ENCODE data around the gene BICD1.
"Not testable (repeated sequence)": the region's sequence is repeated elsewhere in the genome, so short reads cannot be mapped to it uniquely, and the experiment has no call there.

Gene BICD1

GRCh38 chr12:32230613-32230993 lies 124.0 kb downstream of the BICD1 start:
- Histone ChIP-seq H3K4me3 (ENCODE audit: low read depth in 1 of 2, low read length in 2 of 2) (no peak overlapping the region), H2AFZ (ENCODE audit: low read depth, low read length) (no peak overlapping the region), H3K9ac (ENCODE audit: low read depth, low read length) (no peak overlapping the region), H3K4me1 (ENCODE audit: insufficient read depth, low read length) (no peaks in the 10 kb centered on the region), H3K36me3 (ENCODE audit: insufficient read depth, low read length) (peaks cover 8% of the 10 kb centered on the region; the same call in 1 of the 2 replicates), H3K4me2 (ENCODE audit: insufficient read depth, low read length) (no peak overlapping the region), H3K27ac (ENCODE audit: low read length) (no peak overlapping the region), H3K9me3 (ENCODE audit: insufficient read depth, low read length, severe bottlenecking) (no peaks in the 10 kb centered on the region), H3K79me2 (ENCODE audit: insufficient read depth, low read length) (no peaks in the 10 kb centered on the region), H3K27me3 (ENCODE audit: insufficient read depth, low read length, poor library complexity) (no peaks in the 10 kb centered on the region), H4K20me1 (ENCODE audit: insufficient read depth, low read length) (no peaks in the 10 kb centered on the region)
- ATAC-seq (ENCODE audit: insufficient read depth, low read depth) (no peak), DNase-seq (no peak)
- no peak for TF ChIP-seq CTCF (IDR thresholded peaks at IDR 0.05; ENCODE audit: borderline replicate concordance, extremely low read depth, low read length, poor library complexity, severe bottlenecking)
- no peak for TF ChIP-seq EZH2 (IDR thresholded peaks at IDR 0.05; ENCODE audit: borderline replicate concordance, low read depth, low read length, severe bottlenecking)

- H3K9me3 ChIP-seq (ENCODE audit: insufficient read depth, low read length, severe bottlenecking); DNase-seq; H3K36me3 ChIP-seq (ENCODE audit: insufficient read depth, low read length); H3K79me2 ChIP-seq (ENCODE audit: insufficient read depth, low read length); H3K9ac ChIP-seq (ENCODE audit: low read depth, low read length); H4K20me1 ChIP-seq (ENCODE audit: insufficient read depth, low read length); H3K27ac ChIP-seq (ENCODE audit: low read length); ATAC-seq (ENCODE audit: insufficient read depth, low read depth); H3K4me2 ChIP-seq (ENCODE audit: insufficient read depth, low read length); H3K4me1 ChIP-seq (ENCODE audit: insufficient read depth, low read length); H2AFZ ChIP-seq (ENCODE audit: low read depth, low read length); H3K4me3 ChIP-seq (ENCODE audit: low read depth in 1 of 2, low read length in 2 of 2); H3K27me3 ChIP-seq (ENCODE audit: insufficient read depth, low read length, poor library complexity): not testable (repeated sequence)
Observed at GRCh38 chr12:32231361-32231760, 124.7 kb downstream of the BICD1 start.

GRCh38 chr12:32233568-32233967 lies 126.9 kb downstream of the BICD1 start:
- Histone ChIP-seq H2AFZ (ENCODE audit: low read depth, low read length) (no peak overlapping the region), H3K9ac (ENCODE audit: low read depth, low read length) (no peak overlapping the region), H3K79me2 (ENCODE audit: insufficient read depth, low read length) (no peaks in the 10 kb centered on the region), H3K9me3 (ENCODE audit: insufficient read depth, low read length, severe bottlenecking) (no peaks in the 10 kb centered on the region), H3K4me1 (ENCODE audit: insufficient read depth, low read length) (no peaks in the 10 kb centered on the region), H3K4me2 (ENCODE audit: insufficient read depth, low read length) (no peak overlapping the region), H3K36me3 (ENCODE audit: insufficient read depth, low read length) (peaks cover 11% of the 10 kb centered on the region), H3K27ac (ENCODE audit: low read length) (no peak overlapping the region), H3K27me3 (ENCODE audit: insufficient read depth, low read length, poor library complexity) (no peaks in the 10 kb centered on the region), H3K4me3 (ENCODE audit: low read depth in 1 of 2, low read length in 2 of 2) (no peak overlapping the region), H4K20me1 (ENCODE audit: insufficient read depth, low read length) (no peaks in the 10 kb centered on the region)
- TF ChIP-seq CTCF (IDR thresholded peaks at IDR 0.05; ENCODE audit: borderline replicate concordance, extremely low read depth, low read length, poor library complexity, severe bottlenecking) (no peak), EZH2 (IDR thresholded peaks at IDR 0.05; ENCODE audit: borderline replicate concordance, low read depth, low read length, severe bottlenecking) (no peak)
- DNase-seq: no peak
- ATAC-seq (ENCODE audit: insufficient read depth, low read depth): no peak

GRCh38 chr12:32235251-32235650 lies 128.6 kb downstream of the BICD1 start:
- no peaks in the 10 kb centered on the region for H3K79me2 ChIP-seq (ENCODE audit: insufficient read depth, low read length)

More at GRCh38 chr12:32235251-32235650, 128.6 kb downstream of the BICD1 start:
- Histone ChIP-seq H3K4me3 (ENCODE audit: low read depth in 1 of 2, low read length in 2 of 2) (no peak overlapping the region), H3K9me3 (ENCODE audit: insufficient read depth, low read length, severe bottlenecking) (no peaks in the 10 kb centered on the region), H3K27ac (ENCODE audit: low read length) (no peak overlapping the region), H3K4me2 (ENCODE audit: insufficient read depth, low read length) (no peak overlapping the region), H4K20me1 (ENCODE audit: insufficient read depth, low read length) (no peaks in the 10 kb centered on the region), H3K4me1 (ENCODE audit: insufficient read depth, low read length) (no peaks in the 10 kb centered on the region), H3K27me3 (ENCODE audit: insufficient read depth, low read length, poor library complexity) (no peaks in the 10 kb centered on the region), H3K36me3 (ENCODE audit: insufficient read depth, low read length) (peaks cover 11% of the 10 kb centered on the region), H2AFZ (ENCODE audit: low read depth, low read length) (no peak overlapping the region), H3K9ac (ENCODE audit: low read depth, low read length) (no peak overlapping the region)
- TF ChIP-seq CTCF (IDR thresholded peaks at IDR 0.05; ENCODE audit: borderline replicate concordance, extremely low read depth, low read length, poor library complexity, severe bottlenecking) (no peak), EZH2 (IDR thresholded peaks at IDR 0.05; ENCODE audit: borderline replicate concordance, low read depth, low read length, severe bottlenecking) (no peak)
- no peak for ATAC-seq (ENCODE audit: insufficient read depth, low read depth)
- no peak for DNase-seq

All from DND-41 (cell line).